ENCODE results near the gene NCOR2.

NCOR2 gene

DNA sequence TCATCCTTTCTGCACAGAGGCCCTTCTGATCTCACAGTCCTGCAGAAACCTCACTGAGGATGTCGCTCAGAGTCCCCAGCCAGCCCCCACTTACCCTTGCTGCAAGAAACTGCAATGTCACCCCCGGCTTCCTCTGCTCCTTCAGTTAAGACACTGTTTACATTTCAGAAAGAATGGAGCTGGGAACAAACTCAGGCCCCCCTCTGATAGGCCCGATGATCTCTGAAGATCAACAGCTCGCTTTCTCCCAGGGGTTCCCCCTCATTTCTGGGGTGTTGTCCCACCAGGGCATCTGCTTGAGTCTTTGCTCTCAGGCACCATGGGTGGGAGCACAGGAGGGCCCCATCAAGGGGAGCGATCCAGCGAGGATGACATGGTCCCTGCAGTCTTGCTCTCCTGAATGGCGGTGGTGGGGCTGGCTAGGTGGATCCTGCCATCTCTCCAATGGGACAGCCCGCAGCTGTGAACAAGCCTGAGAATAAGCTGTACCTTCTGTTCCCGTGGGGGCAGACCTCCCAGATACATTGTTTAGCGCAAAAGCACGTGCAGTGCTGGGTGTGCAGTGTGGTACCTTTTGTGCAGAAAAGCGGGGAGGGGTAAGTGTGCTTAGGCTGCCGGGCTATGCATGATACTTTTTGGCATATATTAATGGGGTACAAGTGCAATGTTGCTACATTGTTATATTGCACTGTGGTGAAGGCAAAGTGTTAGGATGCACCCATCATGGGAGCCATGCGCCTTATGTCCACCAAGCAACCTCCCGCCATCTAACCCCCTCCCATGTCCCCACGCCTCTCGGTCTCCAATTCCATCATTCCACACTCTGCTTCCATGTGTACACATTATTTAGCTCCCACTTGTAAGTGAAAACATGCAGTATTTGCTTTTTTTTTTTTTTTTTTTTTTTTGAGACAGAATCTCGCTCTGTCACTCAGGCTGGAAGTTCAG, 6.7 kb upstream of the NCOR2 start:
- FAIRE-seq = no peak

DNA sequence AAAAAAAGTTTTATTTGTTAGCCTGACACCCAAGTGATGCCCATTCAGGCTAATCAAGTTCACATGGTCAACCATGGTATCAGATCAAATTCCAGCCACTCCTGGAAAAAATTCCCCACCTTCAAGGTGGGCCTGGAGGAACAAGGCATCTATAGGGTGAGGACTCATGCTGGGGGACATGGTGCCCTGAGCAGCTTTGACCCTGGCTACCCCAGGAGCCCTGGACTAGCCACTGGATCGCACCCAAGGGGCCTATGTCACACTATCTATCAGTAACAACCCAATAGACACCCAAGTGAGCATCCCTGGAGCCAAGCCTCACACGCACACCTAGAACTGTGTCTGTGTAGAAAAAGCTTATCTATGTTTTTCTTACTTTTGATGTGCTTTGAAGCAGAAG, 4.1 kb upstream of the NCOR2 start:
- no peak for FAIRE-seq

DNA sequence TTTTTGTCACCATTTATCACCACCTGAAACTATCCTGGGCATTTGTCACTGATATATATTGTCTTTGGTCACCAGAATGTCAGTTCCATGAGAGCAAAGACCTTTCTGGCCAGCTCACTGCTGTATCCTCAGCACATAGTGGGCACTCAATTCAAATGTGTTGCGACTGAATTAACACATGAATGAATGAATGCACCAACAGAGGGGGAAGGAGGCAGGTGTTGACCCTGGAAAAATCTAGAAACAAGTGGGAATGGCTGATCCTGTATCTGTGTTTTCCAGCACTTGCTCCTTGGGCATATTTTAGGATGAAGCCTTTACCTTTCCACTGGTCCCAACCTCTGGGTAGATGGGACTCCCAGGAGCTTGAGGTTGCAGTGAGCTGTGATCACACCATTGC, 3.4 kb upstream of the NCOR2 start:
- FAIRE-seq = no peak

DNA sequence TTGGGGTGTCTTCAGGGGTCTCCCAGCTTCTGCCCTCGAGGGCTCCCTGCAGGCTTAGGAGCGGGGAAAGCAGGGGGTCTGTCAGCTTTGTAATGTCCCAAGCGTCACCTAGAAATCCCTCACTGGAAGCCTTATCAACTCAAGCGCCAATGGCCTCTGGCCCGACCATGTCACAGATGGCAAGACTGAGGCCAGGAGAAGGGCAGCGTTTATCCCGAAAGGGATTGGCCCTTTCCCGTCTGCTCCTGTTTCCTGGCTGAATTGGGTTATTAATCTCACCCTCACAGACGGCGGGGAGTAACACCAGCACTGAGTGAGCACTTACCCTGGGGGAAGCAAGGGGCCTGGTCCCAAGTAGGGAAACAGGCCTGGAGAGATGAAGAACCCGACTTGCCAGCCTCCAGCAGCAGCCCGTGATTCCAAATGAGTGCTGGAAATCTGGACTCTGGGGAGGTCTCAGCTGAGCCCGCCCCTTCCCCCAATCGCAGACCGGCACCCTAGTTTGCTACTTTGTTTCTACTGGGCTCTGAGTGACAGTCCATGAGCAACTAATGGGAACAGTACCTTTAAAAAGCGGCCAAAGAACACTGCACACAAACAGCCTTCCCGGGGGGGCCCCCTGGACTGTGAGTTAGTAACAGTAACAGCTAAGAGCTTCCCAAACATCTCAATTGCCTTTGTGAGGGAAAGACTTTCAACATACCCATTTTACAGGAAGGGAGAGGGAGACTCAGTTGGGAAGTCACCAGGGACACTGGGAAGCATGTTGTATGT, 2.1 kb upstream of the NCOR2 start:
- FAIRE-seq = no peak

DNA sequence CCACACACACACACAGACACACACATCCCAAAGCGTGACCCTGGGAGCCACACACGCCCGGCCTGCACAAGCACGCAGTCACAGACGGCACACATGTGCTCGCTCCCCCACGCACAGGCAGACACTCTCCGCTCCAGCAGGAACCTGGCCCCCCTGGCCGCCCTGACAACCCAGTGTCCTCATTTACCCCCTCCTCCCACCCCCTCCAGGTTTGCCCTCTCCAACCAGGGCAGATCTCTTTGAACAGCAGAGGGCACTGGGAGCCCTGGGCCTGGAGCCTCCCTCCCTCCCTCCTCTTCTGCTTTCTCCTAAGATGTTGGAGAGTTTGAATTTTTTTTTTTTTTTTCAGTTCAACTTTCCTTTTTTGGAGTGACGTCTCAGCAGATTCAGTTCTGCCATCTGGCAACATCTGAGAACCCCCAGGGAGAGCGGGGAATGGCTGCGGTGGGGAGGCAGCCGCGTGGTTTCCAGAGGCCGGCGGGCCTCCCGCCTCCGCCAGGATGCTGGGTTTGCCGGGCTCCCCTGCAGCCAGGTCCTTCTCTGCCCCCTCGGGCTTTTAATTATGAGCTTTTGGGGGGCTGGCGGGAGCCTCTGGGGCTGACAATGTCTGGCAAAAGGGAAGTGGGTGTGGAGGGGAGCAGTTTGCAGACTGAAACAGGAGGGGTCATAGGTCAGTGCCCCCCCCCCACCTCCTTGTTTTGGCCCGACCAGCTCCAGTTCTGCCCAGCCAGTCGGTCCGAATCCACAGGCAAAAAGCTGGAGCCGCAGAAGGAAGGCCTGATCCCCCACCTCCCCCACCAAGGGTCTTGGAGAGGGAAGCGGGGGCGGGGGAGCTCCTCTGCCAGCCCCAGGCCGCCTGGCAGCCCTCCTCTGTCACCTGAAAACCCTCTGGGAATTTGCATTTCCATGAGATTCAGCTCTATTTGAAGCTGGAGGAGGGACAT, 1.3 kb upstream of the NCOR2 start:
- no peak for FAIRE-seq

DNA sequence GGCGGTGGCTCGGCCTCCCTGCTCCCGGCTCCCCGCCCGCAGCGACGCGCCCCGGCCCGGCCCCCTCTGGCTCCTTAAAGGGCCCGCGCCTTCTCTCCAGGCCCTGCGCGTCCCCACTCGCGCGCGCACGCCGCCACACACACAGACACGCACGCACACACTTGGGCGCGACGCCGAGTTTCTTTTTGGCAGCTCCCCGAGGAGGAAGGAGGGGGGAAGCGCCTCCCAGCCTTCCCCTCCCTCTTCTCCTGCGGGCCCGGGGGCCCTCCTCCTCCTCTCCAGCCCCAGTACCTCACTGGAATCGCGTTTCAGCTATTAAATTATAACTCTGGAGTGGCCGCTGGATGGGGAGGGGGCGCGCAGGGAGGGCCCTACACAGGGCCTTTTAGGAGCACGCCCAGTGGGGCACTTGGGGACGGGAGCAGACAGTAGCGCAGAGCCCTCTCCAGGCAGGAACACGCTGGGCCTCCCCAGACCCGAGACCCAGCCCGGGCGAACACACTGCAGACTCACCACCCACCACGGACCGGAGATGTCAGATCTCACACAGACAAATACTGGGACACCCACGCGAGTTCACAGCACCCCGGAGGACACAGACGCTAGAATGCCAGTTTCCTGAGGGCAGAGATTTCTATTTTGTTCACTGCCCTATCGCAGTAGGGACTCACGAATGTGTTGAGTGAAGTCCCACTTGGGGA, 411 bp upstream of the NCOR2 start:
- FAIRE-seq = no peak

DNA sequence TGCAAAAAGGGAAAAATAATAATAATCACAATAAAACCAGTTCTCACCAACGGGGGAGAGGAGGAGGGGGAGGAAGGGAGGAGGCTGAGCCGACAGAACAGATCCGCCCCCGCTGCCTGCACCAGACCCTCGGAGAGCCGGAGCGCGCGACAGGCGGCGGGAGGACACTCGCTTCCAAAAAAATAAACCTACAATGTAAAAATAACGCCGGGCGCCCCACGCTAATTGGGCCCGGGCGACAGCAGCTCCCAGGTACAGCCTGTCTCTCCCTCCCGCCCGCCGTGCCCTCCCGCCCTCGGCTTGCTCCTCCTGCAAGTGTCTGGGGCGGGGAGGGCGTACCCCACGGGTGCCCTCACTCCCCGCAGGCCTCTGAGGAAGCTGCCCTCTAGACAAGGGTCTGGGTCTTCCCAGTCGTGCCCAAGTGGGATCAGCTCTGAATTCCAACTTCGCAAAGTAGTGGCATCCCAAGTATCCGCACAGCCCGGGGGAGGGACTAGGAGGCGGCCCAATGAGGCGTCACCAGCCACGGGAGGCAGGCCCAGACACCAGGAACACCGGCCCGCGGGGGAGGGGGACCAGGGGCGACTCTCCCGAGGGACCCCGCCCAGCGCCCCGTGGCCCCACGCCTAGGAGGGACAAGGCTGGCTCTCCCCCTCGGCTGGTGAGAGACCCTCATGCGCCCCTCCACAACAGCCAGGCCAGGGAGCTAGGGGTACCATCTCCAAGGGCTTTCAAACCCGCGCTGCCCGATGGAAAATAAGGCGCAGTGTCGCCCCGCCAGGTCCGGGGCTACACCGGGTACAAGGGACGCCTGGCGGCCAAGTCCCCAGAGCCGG, 1.0 kb downstream of the NCOR2 start:
- FAIRE-seq = peak; percentile 72

DNA sequence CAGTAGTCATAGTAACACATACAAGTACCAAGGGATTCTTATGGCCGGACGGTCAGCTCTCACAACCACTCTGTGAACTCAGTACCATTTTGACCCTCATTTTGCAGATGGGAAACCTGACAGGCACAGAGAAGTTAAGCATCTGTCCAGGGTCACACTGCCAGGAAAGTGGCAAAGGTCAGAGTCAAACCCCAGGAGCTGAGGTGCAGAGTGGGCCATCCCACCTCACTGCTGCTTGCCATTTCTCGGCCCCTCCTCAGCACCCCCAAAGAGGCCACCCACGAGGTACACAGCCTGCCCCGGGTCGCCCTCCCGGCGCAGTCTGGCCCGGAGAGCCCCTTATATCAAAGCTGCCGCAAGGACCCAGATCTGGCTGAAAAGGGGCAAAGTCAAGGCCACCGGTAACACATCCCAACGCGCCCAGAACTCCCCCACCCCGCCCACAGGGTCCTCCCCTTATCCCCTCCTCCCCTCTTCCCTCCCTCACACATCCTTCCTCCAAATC, 1.7 kb downstream of the NCOR2 start:
- FAIRE-seq = no peak

DNA sequence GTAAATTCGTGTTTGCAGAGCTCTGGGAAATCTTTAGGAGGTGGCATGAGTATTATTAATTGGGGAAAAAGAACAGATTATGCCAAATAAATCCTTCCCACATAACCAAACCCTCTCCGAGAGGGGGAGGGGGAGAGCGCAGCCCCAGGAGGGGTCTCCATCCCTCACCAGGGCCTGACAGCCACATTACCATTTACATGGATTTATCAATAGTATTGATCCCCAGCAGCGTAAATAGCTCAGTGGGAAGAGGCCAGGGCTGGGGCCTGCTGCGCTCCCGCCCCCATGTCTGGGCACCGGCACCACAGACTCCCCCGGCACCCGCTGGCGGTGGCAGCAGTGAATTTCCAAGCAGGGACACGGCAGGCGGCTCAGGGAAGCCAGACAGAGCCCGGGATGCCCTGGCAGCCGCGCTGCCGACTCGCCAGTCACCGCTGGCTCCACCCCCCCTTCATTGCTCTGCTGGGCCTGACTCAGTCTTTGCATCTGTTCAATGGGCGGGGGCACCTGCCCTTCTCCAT, 2.4 kb downstream of the NCOR2 start:
- no peak for FAIRE-seq

DNA sequence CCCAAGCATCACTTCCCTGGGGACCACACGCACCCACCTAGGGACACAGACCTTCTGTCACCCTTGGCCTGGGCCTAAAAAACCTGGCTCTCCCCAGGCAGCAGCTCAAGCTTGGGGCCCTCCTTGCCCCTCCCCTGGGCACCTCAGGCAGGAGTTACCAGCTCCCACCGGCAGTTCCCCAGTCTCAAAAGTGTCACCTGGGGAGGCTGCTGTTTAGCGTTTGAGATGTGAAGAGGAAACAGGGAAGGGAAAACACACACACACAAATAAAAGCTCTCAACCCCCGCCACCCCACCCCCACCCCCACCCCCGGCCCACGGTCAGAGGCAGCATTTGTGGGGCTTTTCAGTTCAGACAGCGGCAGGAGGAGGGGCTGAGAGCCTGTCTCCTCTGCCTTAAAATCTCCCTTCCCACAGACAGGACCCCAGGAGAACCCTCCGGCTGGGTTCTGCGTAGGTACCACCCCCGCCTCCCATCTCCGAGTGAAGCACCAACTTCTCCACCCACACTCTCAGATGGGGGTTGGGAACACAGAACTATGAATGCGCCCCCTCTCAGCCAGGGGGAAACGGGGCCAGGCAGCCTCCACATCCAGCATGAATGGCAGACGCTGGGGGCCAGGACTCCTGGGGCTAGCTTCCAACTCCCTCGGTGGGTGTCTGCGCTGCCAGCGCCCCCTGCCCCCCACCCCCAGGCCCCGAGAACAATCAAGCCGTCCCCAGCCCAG, 3.0 kb downstream of the NCOR2 start:
- FAIRE-seq = no peak

DNA sequence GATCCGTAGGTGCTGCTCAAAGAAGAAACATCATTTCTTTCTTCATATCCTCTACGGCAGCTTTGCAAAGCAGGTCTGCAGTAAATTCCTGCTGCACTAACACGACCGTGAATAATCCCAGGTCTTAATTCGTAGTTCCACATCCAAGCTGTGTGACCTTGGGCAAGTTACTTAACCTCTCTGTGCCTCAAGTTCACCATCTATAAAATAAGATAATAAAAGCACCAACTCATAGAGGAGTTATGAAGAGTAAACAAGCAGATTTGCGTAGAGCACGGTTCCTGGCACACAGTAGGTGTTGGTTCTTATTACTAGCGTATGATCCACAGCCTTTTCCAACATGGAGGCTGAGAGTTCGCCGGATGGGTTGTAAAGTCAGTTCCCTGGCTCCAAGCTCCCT, 3.6 kb downstream of the NCOR2 start:
- FAIRE-seq = no peak

DNA sequence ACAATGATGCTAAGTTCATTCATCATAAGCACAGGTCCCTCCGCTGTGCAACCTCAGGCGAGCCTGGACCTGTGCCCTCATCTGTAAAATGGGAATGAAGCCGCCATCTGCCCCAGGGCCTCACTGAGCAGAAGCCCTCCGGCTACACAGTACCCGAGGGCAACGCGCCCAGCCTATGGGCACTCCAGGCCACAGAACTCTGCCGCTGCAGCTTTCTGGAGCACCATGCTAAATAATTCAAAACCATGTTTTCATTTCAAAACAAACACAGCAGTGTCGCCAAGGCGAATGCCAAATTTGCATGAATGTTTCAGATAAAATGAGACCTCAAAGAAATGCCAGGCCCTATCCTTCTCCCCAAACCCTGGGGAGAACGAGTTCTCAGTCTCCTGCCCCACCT, 4.0 kb downstream of the NCOR2 start:
- no peak for FAIRE-seq

DNA sequence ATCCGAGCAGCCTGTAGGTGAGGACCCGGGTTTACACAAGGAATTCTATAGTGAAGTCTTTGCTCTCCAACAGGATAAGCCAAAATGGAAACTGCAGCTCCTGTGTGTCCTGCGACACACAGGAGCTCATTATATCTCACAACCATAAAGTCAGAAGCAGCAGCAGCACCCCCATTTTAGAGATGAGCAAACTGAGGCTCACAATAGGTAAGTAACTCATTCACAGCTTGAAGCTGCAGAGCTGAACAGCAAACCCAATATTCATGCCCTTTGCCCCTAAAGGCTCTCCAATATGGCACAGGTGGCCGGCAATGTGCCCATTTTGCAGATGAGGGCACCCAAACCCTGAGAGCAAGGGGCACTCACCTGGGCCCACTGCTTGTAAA, 4.6 kb downstream of the NCOR2 start:
- FAIRE-seq = no peak

DNA sequence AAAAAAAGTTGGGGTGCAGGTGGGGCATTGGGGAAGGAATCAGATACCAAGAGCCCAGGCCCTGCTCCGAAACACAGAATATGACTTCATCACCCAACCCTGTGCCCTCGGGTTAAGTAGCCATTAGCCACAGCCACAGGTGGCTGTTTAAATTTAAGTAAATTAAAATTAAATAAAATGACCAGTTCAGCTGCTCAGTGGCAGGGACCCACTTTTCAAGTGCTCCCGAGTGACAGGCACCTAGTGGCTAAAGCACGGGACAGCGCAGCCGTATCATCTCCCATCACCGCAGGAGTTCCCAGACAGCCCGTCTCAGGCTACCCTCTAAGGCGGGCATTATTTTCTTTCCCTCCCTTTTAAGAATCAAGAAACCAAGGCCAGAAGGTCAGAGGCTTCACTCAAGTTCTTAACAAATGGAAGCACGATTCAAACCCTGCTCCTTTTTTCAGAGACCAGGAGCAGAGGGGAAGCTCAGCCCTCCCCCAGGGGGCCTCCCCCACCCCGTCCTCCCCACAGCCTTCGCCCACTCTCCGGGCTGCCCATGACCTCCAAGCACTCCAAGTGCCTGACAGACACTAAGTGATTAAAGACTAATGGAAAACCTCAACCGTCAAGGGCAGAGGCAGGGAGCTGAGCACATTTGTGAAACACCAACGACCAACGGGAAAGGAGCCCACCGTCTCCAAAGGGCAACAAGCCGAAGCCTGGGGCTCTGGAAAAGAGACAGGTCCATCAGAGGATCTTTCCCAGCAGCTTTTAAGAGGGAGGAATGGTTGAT, 5.2 kb downstream of the NCOR2 start:
- no peak for FAIRE-seq

DNA sequence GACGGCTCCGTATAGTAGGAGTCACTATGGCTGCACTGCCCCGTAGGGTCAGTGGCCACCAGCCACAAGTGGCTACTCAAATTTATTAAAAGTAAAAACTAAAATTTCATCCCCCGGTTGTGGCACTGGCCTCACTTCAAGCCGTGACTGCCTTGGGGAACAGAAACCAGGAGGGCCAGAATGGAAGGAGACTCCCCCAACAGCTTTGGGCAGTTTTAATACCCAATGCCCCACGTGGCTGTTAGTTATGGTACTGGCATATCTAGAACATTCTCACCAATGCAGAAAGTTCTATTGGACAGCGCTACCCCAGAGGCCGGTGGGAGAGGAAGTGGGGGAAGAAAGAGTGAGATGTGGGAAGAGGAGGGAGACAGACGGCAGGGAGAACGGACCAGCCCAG, 6.2 kb downstream of the NCOR2 start:
- FAIRE-seq = no peak

DNA sequence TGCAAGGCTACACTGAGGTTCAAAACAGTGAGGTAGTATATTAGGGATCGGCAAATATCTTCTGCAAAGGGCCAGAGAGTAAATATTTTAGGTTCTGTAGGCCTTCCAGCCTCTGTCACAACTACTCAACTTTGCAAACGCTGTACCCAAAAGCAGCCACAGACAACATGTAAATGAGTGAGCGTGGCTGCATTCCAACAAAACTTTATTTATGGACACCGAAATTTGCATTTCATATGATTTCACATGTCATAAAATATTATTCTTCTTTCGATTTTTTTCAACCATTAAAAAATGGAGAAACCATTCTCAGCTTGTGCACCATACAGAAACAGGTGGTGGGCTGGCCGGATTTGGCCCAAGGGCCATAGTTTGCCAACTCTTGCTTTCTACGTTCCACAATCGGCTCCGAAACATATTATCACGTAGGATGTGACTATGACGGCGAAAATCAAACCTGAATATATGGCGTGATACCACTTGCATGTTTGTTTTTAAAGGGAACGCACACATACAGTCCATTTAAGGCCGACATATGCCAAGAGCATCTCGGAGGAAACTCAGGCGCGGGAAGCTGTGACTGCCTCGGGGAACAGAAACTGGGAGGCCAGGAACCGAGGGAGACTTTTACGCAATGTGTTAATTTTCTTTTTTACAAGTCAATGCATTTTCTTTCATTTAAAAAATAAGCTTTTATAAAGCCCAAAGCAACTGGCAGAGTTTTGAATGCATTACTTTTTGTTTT, 7.1 kb downstream of the NCOR2 start:
- FAIRE-seq = no peak

DNA sequence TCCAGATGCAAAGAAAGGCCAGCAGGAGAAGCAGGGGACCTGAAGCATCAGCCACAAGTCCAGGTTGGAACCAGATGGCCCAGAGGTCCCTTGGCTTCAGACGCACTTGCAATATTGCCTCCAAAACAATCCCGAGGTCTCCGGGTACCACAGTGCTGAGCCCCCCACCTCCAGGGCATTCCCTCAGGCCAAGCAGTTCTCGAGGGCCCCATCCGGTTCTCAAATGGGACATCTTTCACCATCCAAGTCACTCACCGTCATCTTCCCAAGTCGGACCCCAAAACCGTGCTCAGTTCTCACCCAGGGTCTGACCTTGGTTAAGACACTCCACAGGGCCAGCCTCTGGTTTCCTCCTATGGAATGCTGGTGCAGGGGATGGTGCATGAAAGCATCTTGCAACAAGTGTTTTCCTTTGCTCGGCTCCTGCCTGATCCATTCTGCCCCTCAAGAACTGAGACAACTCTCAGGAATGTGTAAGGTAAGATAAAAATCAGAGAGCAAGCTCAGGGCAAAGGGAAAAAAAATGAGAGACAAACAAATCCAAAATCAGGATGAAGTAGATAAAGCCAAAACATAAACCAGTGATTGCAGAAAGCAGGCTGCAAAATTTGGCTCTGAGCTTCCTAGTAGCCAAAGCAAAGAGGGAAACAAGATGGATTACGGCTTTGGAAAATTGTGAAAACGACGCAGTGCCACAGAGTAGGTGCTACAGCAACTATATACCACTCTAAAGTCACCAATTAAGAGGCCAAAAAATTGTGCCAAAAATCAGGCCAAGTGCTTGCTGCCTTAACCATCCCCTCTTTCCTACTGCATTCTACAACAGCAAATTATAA, 8.0 kb downstream of the NCOR2 start:
- no peak for FAIRE-seq

DNA sequence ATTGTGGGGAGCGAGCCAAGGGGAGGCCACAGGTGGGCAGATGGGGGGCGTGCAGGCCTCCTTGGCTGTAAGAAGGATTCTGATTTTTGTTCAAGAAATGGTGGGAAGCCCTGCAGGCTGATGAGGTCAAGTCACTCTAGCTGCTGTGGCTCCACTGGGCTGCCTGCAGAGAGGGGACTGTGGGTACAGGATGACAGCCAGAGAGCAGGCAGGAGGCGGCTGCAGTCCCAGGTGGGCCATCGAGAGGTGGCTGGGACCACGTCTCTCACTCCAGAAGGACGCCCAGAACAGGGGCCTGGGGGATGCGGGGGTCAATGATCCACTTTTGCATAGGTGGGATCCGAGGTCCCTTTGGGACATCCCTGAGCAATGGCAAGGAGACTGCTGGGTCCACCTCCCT, 9.1 kb downstream of the NCOR2 start:
- FAIRE-seq = no peak

Measured in G401.6 (cell line).